22Rv1 (cell line): ENCODE measurements around the gene SCART1.

Source experiments
- ZFX ChIP-seq: fragments of 450-650 bp; IDR thresholded peaks from 2 replicates; pipeline ENCODE4 v1.6.1; 2017; ENCODE audit warnings: antibody characterized with exemption, borderline replicate concordance
- TF ChIP-seq, protein P1 (sequence below): fragments of 450-650 bp; IDR thresholded peaks from 2 replicates; pipeline ENCODE4 v1.5.1; 2017; ENCODE audit warnings: mild to moderate bottlenecking

DNA sequence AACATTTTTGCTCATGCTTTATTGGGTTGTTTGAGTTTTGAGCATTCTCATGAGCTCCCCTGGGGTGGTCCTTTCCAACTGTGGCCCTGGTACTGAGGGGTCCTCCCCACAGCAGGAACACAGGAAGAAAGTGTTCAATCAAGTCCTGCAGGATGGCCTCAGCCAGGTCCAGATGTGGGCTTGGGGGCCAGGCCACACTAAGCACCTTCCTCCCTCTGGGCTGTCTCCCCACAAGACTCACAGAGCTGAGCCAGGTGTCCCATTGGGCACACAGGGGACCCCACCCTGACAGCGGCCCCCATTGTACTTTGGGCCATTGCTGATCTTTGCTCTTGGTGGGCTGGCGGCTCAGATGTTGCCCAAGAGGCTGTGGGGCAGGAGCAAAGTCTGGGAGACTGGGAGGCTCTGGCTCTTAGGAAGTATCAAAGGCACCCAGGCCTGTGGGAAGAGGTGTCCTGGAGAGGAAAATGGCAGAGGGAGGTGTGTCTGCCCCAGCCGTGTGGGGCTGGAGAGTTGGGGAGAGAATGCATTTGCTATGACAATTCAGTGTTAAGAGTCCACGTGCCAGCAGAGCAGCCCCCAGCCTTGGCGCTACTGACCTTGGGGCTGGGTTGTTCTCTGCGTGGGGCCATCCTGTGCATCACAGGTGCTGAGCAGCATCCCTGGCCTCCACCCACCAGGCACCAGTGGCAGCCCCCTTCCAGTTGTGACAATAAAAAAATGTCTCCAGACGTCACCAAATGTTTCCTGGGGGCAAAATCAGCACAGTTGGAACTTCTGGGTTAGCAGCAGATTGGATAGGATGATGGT is 17.8 kb downstream of the SCART1 start:
- TF ChIP-seq, protein P1, sequence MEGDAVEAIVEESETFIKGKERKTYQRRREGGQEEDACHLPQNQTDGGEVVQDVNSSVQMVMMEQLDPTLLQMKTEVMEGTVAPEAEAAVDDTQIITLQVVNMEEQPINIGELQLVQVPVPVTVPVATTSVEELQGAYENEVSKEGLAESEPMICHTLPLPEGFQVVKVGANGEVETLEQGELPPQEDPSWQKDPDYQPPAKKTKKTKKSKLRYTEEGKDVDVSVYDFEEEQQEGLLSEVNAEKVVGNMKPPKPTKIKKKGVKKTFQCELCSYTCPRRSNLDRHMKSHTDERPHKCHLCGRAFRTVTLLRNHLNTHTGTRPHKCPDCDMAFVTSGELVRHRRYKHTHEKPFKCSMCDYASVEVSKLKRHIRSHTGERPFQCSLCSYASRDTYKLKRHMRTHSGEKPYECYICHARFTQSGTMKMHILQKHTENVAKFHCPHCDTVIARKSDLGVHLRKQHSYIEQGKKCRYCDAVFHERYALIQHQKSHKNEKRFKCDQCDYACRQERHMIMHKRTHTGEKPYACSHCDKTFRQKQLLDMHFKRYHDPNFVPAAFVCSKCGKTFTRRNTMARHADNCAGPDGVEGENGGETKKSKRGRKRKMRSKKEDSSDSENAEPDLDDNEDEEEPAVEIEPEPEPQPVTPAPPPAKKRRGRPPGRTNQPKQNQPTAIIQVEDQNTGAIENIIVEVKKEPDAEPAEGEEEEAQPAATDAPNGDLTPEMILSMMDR: no peak
- no peak for TF ChIP-seq ZFX
